ENCODE results near the gene ISM1. TPM values are rescaled to one million over a fixed set of nuclear protein-coding genes. Genes with fewer than 3 reads are reported as not detected.

ISM1 gene
- total RNA-seq (2013) = 0.04 TPM
- polyA plus RNA-seq (not detected), polyA minus RNA-seq (not detected in 2 replicates), total RNA-seq (0 to 1.1 (median 0) reads per million in 11 experiments)

GRCh38 chr20:13220904-13221297 is at the start of gene ISM1:
TSS of gene ISM1 (plus strand) at chr20:13221274. CDS start at chr20:13221777, 503 bp downstream.
- H3K36me3 Mint-ChIP-seq = peaks cover 0 to 2% of the 10 kb centered on the region in 2 donors
- Histone ChIP-seq H4K20me1 (ENCODE audit: insufficient read depth, low read length) (no peaks in the 10 kb centered on the region), H3K27ac (ENCODE audit: low read depth in 1 of 2, low read length in 2 of 2) (no peak within 1 kb of the TSS), H2AFZ (ENCODE audit: insufficient read depth, low read depth, low read length, poor library complexity, severe bottlenecking) (no peak within 1 kb of the TSS), H3K79me2 (ENCODE audit: insufficient read depth, low read length) (no peaks in the 10 kb centered on the region), H3K9ac (ENCODE audit: insufficient read depth, low read length, poor library complexity, severe bottlenecking) (no peak within 1 kb of the TSS), H3K4me3 (replicated peaks in 1 of 3; ENCODE audit: low read depth in 2 of 3, low read length in 3 of 3) (peak within 1 kb of the TSS in 1 of 3 experiments; percentile 40), H3K27me3 (ENCODE audit: control insufficient read depth in 2 of 2, insufficient read depth in 2 of 2, low read length in 2 of 2) (peaks cover 47 to 77% of the 10 kb centered on the region in 2 donors), H3K4me1 (ENCODE audit: control insufficient read depth in 1 of 2, insufficient read depth in 2 of 2, low read length in 2 of 2) (peaks cover 0 to 6% of the 10 kb centered on the region in 2 donors), H3K36me3 (replicated peaks in 1 of 2; ENCODE audit: control insufficient read depth in 1 of 2, insufficient read depth in 2 of 2, low read length in 2 of 2) (no peaks in the 10 kb centered on the region), H3K4me2 (replicated peaks; ENCODE audit: extremely low read depth, low read length, poor library complexity, severe bottlenecking) (peak within 1 kb of the TSS; percentile 39), H3K9me3 (replicated peaks in 1 of 2; ENCODE audit: control insufficient read depth in 1 of 2, insufficient read depth in 1 of 2, low read length in 2 of 2) (peaks cover 0 to 19% of the 10 kb centered on the region in 2 donors)
- TF ChIP-seq, protein P1, sequence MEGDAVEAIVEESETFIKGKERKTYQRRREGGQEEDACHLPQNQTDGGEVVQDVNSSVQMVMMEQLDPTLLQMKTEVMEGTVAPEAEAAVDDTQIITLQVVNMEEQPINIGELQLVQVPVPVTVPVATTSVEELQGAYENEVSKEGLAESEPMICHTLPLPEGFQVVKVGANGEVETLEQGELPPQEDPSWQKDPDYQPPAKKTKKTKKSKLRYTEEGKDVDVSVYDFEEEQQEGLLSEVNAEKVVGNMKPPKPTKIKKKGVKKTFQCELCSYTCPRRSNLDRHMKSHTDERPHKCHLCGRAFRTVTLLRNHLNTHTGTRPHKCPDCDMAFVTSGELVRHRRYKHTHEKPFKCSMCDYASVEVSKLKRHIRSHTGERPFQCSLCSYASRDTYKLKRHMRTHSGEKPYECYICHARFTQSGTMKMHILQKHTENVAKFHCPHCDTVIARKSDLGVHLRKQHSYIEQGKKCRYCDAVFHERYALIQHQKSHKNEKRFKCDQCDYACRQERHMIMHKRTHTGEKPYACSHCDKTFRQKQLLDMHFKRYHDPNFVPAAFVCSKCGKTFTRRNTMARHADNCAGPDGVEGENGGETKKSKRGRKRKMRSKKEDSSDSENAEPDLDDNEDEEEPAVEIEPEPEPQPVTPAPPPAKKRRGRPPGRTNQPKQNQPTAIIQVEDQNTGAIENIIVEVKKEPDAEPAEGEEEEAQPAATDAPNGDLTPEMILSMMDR (IDR thresholded peaks at IDR 0.05) = no peak
- no peak within 1 kb of the TSS for H3K27ac Mint-ChIP-seq
- intact Hi-C loops (cut with micrococcal nuclease) = no loop called here
- H3K27me3 Mint-ChIP-seq (ENCODE audit: low read depth in 3 of 3) = peaks cover 63 to 80% (median 69%) of the 10 kb centered on the region in 3 donors
- H3K4me1 Mint-ChIP-seq = peaks cover 8% of the 10 kb centered on the region
- DNase-seq = no peak
- peaks cover 0 to 12% (median 5%) of the 10 kb centered on the region in 7 donors for H3K9me3 Mint-ChIP-seq
- H3K4me3 Mint-ChIP-seq = peak within 1 kb of the TSS; percentile 39 to 83
- WGBS (ENCODE audit: insufficient coverage) = under 1% methylated on average over 26 of the region's 39 CpGs

DNA sequence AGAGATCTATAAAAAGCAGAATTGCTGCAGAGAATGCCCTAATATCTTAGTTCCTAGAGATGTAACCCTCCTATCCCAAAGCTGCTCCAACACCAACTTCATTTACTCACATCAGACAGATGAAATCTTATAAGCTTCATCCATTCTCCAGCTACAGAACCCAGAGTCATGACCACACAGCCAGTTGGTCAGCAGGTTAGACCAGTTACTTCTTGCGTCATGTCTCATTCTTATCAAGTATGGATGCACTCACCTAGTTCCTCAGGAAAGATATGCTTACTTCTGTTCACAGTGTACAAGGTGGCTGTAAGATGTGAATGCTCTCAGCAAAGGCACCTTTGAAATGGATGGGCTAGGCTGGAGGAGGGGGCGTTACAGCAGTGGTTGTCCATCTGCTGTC is 47.9 kb upstream of the ISM1 start:
- Histone ChIP-seq H3K79me2 (ENCODE audit: insufficient read depth, low read length) (no peaks in the 10 kb centered on the region), H3K4me2 (replicated peaks; ENCODE audit: extremely low read depth, low read length, poor library complexity, severe bottlenecking) (no peak overlapping the region), H3K9me3 (replicated peaks in 1 of 2; ENCODE audit: control insufficient read depth in 1 of 2, insufficient read depth in 1 of 2, low read length in 2 of 2) (peaks cover 0 to 6% of the 10 kb centered on the region in 2 donors), H3K9ac (ENCODE audit: insufficient read depth, low read length, poor library complexity, severe bottlenecking) (no peak overlapping the region), H2AFZ (ENCODE audit: insufficient read depth, low read depth, low read length, poor library complexity, severe bottlenecking) (no peak overlapping the region), H3K36me3 (replicated peaks in 1 of 2; ENCODE audit: control insufficient read depth in 1 of 2, insufficient read depth in 2 of 2, low read length in 2 of 2) (no peaks in the 10 kb centered on the region), H3K4me3 (replicated peaks in 1 of 3; ENCODE audit: low read depth in 2 of 3, low read length in 3 of 3) (no peak overlapping the region), H3K27me3 (ENCODE audit: control insufficient read depth in 2 of 2, insufficient read depth in 2 of 2, low read length in 2 of 2) (no peaks in the 10 kb centered on the region), H3K4me1 (ENCODE audit: control insufficient read depth in 1 of 2, insufficient read depth in 2 of 2, low read length in 2 of 2) (no peaks in the 10 kb centered on the region), H3K27ac (ENCODE audit: low read depth in 1 of 2, low read length in 2 of 2) (no peak overlapping the region), H4K20me1 (ENCODE audit: insufficient read depth, low read length) (no peaks in the 10 kb centered on the region)
- TF ChIP-seq, protein P1 (IDR thresholded peaks at IDR 0.05) = no peak
- H3K4me3 Mint-ChIP-seq = no peak overlapping the region
- 69% methylated on average over 2 of the region's 2 CpGs for WGBS (ENCODE audit: insufficient coverage)
- H3K4me1 Mint-ChIP-seq = no peaks in the 10 kb centered on the region
- peak overlapping the region in 1 of 7 donors; percentile 27 for H3K27ac Mint-ChIP-seq
- peaks cover 0 to 10% (median 7%) of the 10 kb centered on the region in 7 donors for H3K9me3 Mint-ChIP-seq
- no peaks in the 10 kb centered on the region for H3K36me3 Mint-ChIP-seq
- intact Hi-C loops (cut with micrococcal nuclease) = no loop called here
- DNase-seq = no peak
- no peaks in the 10 kb centered on the region for H3K27me3 Mint-ChIP-seq (ENCODE audit: low read depth in 3 of 3)
